Nephron progenitor cell (in vitro differentiated cells): ENCODE results near the gene ZDHHC7.
A peak's percentile ranks its signal among the peaks of the same experiment; 100 is the strongest.

ENCODE experiments used
- DNase-seq: peaks from one replicate; pipeline ENCODE4 v3.0.0; 2021
- H3K27ac Mint-ChIP-seq: 2 replicates; pipeline ENCODE4 v1.8.0; 2021; ENCODE audit warnings: mild to moderate bottlenecking, moderate library complexity, mixed read lengths
- H3K27me3 Mint-ChIP-seq: 2 replicates; pipeline ENCODE4 v1.8.0; 2021; ENCODE audit warnings: mild to moderate bottlenecking, low read depth, mixed read lengths; ENCODE audit not compliant: poor library complexity
- H3K36me3 Mint-ChIP-seq: 2 replicates; pipeline ENCODE4 v1.8.0; 2021; ENCODE audit warnings: low read depth, mixed read lengths
- H3K4me1 Mint-ChIP-seq: 2 replicates; pipeline ENCODE4 v1.8.0; 2021; ENCODE audit warnings: mixed read lengths
- H3K4me3 Mint-ChIP-seq: 2 replicates; pipeline ENCODE4 v1.8.0; 2021; ENCODE audit warnings: mild to moderate bottlenecking, moderate library complexity, mixed read lengths
- H3K9me3 Mint-ChIP-seq: 2 replicates; pipeline ENCODE4 v1.8.0; 2021; ENCODE audit warnings: mild to moderate bottlenecking, moderate library complexity, mixed read lengths
- CTCF ChIP-seq: fragments of 200-600 bp; sonication (generic); IDR thresholded peaks from 2 replicates; pipeline ENCODE4 v1.5.0; 2021; ENCODE audit warnings: antibody characterized with exemption

ZDHHC7 gene

GRCh38 chr16:84965428-84966415, 45.6 kb downstream of the ZDHHC7 start:
- TF ChIP-seq CTCF: no peak
- H3K9me3 Mint-ChIP-seq: peaks cover 3% of the 10 kb centered on the region
- H3K27ac Mint-ChIP-seq: peak overlapping the region; percentile 63
- H3K4me1 Mint-ChIP-seq: peaks cover 32% of the 10 kb centered on the region
- no peak for DNase-seq
- peaks cover 24% of the 10 kb centered on the region for H3K27me3 Mint-ChIP-seq
- H3K4me3 Mint-ChIP-seq: no peak overlapping the region
- no peaks in the 10 kb centered on the region for H3K36me3 Mint-ChIP-seq

GRCh38 chr16:84964386-84965128, 46.8 kb downstream of the ZDHHC7 start:
- Mint-ChIP-seq H3K27me3 (peaks cover 23% of the 10 kb centered on the region), H3K27ac (no peak overlapping the region), H3K9me3 (peaks cover 3% of the 10 kb centered on the region), H3K4me1 (peaks cover 32% of the 10 kb centered on the region), H3K36me3 (no peaks in the 10 kb centered on the region), H3K4me3 (no peak overlapping the region)
- DNase-seq: no peak
- no peak for TF ChIP-seq CTCF

GRCh38 chr16:84963066-84963465, 48.3 kb downstream of the ZDHHC7 start:
- H3K4me3 Mint-ChIP-seq: no peak overlapping the region
- DNase-seq: no peak
- peaks cover 3% of the 10 kb centered on the region for H3K9me3 Mint-ChIP-seq
- peaks cover 20% of the 10 kb centered on the region for H3K27me3 Mint-ChIP-seq
- H3K27ac Mint-ChIP-seq: peak overlapping the region; percentile 70
- H3K36me3 Mint-ChIP-seq: no peaks in the 10 kb centered on the region
- peaks cover 27% of the 10 kb centered on the region for H3K4me1 Mint-ChIP-seq
- TF ChIP-seq CTCF: no peak

GRCh38 chr16:84960942-84961341, 50.4 kb downstream of the ZDHHC7 start:
- no peak for DNase-seq
- no peak overlapping the region for H3K27ac Mint-ChIP-seq
- peaks cover 20% of the 10 kb centered on the region for H3K4me1 Mint-ChIP-seq
- no peak for TF ChIP-seq CTCF
- H3K9me3 Mint-ChIP-seq: peaks cover under 1% of the 10 kb centered on the region
- no peak overlapping the region for H3K4me3 Mint-ChIP-seq
- peaks cover 24% of the 10 kb centered on the region for H3K27me3 Mint-ChIP-seq
- H3K36me3 Mint-ChIP-seq: no peaks in the 10 kb centered on the region

GRCh38 chr16:84959784-84960417, 51.4 kb downstream of the ZDHHC7 start:
- Mint-ChIP-seq H3K4me1 (peaks cover 20% of the 10 kb centered on the region), H3K27ac (no peak overlapping the region), H3K4me3 (no peak overlapping the region), H3K36me3 (no peaks in the 10 kb centered on the region), H3K27me3 (peaks cover 21% of the 10 kb centered on the region), H3K9me3 (no peaks in the 10 kb centered on the region)
- no peak for DNase-seq
- no peak for TF ChIP-seq CTCF
